GM21423 (cell line): ENCODE data around the gene STX18.
"Not testable (repeated sequence)": the region's sequence is repeated elsewhere in the genome, so short reads cannot be mapped to it uniquely, and the experiment has no call there.

ENCODE experiments used
- ATAC-seq: cut with Tn5 transposase; IDR thresholded peaks from one replicate; pipeline ENCODE4 v1.9.1; 2021; ENCODE audit warnings: mild to moderate bottlenecking, moderate library complexity; ENCODE audit not compliant: unreplicated experiment

STX18 gene

GRCh38 chr4:4541661-4542570 lies at the start of gene STX18:
Gene STX18 (minus strand): TSS chr4:4542048. CDS start chr4:4541964, 84 bp downstream.
- ATAC-seq = peak; percentile 89

GRCh38 chr4:4591071-4591470 lies 49.2 kb upstream of the STX18 start:
- no peak for ATAC-seq

- ATAC-seq = no peak
These were observed 48.7 kb upstream of the STX18 start for GRCh38 chr4:4590546-4590945.

GRCh38 chr4:4585012-4585670 lies 43.3 kb upstream of the STX18 start:
- ATAC-seq = no peak

- ATAC-seq = no peak
These were observed 41.8 kb upstream of the STX18 start for GRCh38 chr4:4583606-4584005.

- no peak for ATAC-seq
These were observed 40.8 kb upstream of the STX18 start for GRCh38 chr4:4582653-4583052.

- no peak for ATAC-seq
These were observed 38.6 kb upstream of the STX18 start for GRCh38 chr4:4580494-4580893.

GRCh38 chr4:4578981-4579380 lies 37.1 kb upstream of the STX18 start:
- ATAC-seq = no peak

- no peak for ATAC-seq
These were observed 35.6 kb upstream of the STX18 start for GRCh38 chr4:4577359-4577875.

- peak; percentile 77 for ATAC-seq
These were observed 33.7 kb upstream of the STX18 start for GRCh38 chr4:4575284-4576211.

- ATAC-seq = no peak
These were observed 32.9 kb upstream of the STX18 start for GRCh38 chr4:4574792-4575191.

GRCh38 chr4:4574052-4574451 lies 32.2 kb upstream of the STX18 start:
- ATAC-seq = no peak

- ATAC-seq = no peak
These were observed 31.0 kb upstream of the STX18 start for GRCh38 chr4:4572821-4573220.

- ATAC-seq = not testable (repeated sequence)
These were observed 28.0 kb upstream of the STX18 start for GRCh38 chr4:4569861-4570260.

- ATAC-seq = no peak
These were observed 27.1 kb upstream of the STX18 start for GRCh38 chr4:4568806-4569427.

GRCh38 chr4:4566359-4566758 lies 24.5 kb upstream of the STX18 start:
- ATAC-seq = not testable (repeated sequence)

- no peak for ATAC-seq
These were observed 22.7 kb upstream of the STX18 start for GRCh38 chr4:4564522-4564921.

- no peak for ATAC-seq
These were observed 18.8 kb upstream of the STX18 start for GRCh38 chr4:4560642-4561041.

GRCh38 chr4:4560136-4560535 lies 18.3 kb upstream of the STX18 start:
- no peak for ATAC-seq

- no peak for ATAC-seq
These were observed 17.7 kb upstream of the STX18 start for GRCh38 chr4:4559596-4559995.
